SU-DHL-6 (cell line): Measurements from ENCODE around the gene AHR.

ENCODE experiments used
- CTCF ChIP-seq: fragments of 200-600 bp; sonication (generic); IDR thresholded peaks from one replicate; pipeline ENCODE4 v1.5.1; 2017; ENCODE audit warnings: antibody characterized with exemption, mild to moderate bottlenecking, low read length, moderate library complexity; ENCODE audit not compliant: insufficient read depth, poor library complexity, severe bottlenecking
- EZH2phosphoT487 ChIP-seq: fragments of 200-600 bp; sonication (generic), shearing (Covaris generic); conservative IDR thresholded peaks from 2 replicates; pipeline ENCODE4 v1.6.1; 2018; ENCODE audit warnings: mild to moderate bottlenecking, antibody characterized with exemption, low read length, moderate library complexity, mixed read lengths

GRCh38 chr7:17305387-17306171, 7.1 kb downstream of the AHR start:
- TF ChIP-seq CTCF (no peak), EZH2phosphoT487 (no peak)
